ENCODE measurements around the gene CASP8.

DNA sequence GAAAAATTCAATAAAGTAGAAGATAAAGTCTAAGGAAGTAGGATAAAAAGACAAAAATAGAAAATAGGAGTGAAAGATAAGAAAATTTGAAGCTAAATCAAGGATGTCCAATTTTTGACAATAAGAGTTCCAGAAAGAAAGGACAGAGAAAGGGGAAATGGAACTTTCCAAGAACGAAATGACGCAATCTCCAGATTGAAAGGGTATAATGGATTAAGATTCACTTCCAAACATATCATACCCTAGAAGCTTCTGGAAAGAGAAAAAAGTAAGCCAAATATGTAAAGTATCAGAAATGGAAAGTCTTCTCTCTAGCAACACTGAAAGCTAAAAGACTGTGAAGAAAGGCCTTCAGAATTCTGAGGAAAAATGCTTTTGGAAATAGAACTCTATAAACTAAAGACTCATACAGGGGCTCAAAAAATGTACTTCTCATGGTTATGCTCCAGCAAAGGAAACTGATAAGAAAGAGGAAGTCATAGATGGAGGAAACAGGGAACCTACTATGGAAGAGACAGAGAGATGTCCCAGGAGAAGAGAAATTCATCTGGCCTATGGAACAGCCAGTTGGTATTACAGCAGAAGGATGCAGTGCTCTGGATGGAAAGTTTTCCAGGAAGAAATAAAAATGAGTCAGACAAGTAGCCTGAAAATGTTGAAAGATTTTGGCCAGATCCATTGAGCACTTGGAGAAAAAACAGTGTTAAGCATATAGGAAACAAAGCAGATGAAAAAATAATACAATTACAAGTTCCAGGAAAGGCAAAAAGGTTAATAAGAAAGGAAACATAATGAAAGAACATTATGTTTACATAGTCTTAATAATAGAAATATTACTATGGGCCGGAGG is 20.1 kb downstream of the CASP8 start:
- TF ChIP-seq, protein P1, sequence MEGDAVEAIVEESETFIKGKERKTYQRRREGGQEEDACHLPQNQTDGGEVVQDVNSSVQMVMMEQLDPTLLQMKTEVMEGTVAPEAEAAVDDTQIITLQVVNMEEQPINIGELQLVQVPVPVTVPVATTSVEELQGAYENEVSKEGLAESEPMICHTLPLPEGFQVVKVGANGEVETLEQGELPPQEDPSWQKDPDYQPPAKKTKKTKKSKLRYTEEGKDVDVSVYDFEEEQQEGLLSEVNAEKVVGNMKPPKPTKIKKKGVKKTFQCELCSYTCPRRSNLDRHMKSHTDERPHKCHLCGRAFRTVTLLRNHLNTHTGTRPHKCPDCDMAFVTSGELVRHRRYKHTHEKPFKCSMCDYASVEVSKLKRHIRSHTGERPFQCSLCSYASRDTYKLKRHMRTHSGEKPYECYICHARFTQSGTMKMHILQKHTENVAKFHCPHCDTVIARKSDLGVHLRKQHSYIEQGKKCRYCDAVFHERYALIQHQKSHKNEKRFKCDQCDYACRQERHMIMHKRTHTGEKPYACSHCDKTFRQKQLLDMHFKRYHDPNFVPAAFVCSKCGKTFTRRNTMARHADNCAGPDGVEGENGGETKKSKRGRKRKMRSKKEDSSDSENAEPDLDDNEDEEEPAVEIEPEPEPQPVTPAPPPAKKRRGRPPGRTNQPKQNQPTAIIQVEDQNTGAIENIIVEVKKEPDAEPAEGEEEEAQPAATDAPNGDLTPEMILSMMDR (IDR thresholded peaks at IDR 0.05), result no peak
- TF ChIP-seq POLR2A (IDR thresholded peaks at IDR 0.05) (no peak), EP300 (IDR thresholded peaks at IDR 0.05) (no peak)
